Neural cell (in vitro differentiated cells): Measurements from ENCODE around the gene CDC45. TPM values are rescaled to one million over a fixed set of nuclear protein-coding genes. Genes with fewer than 3 reads are reported as not detected.

Source experiments
- H2AFZ ChIP-seq: fragments of 200-600, 300-800 bp; sonication (generic), shearing (Covaris generic); 2 replicates; pipeline ENCODE4 v1.6.0; 2014; ENCODE audit warnings: low read depth, mild to moderate bottlenecking, antibody characterized with exemption, low read length, moderate library complexity
- H3F3A ChIP-seq: fragments of 200-600 bp; shearing (Covaris generic); 2 replicates; pipeline ENCODE4 v1.6.1; 2016; ENCODE audit warnings: mild to moderate bottlenecking, moderate library complexity, mixed read lengths, antibody characterized with exemption, low read length; ENCODE audit not compliant: insufficient read depth, poor library complexity, severe bottlenecking
- H3K27ac ChIP-seq: fragments of 200-600, 300-800 bp; sonication (generic), shearing (Covaris generic); 2 replicates; pipeline ENCODE4 v1.5.1; 2014; ENCODE audit warnings: mild to moderate bottlenecking, low read length, moderate library complexity
- H3K27me3 ChIP-seq: fragments of 300-800, 200-600 bp; sonication (generic), shearing (Covaris generic); 2 replicates; pipeline ENCODE4 v1.6.0; 2014; ENCODE audit warnings: mild to moderate bottlenecking, low read depth, low read length, moderate library complexity; ENCODE audit not compliant: insufficient read depth
- H3K36me3 ChIP-seq: fragments of 300-800, 200-600 bp; sonication (generic), shearing (Covaris generic); 2 replicates; pipeline ENCODE4 v1.5.1; 2014; ENCODE audit warnings: mild to moderate bottlenecking, antibody characterized with exemption, low read length, moderate library complexity; ENCODE audit not compliant: insufficient read depth
- H3K4me2 ChIP-seq: fragments of 300-800, 200-600 bp; sonication (generic), shearing (Covaris generic); 2 replicates; pipeline ENCODE4 v1.6.0; 2014; ENCODE audit warnings: mild to moderate bottlenecking, low read length
- H3K4me3 ChIP-seq: fragments of 300-800, 200-600 bp; sonication (generic), shearing (Covaris generic); 2 replicates; pipeline ENCODE4 v1.5.1; 2014; ENCODE audit warnings: mild to moderate bottlenecking, low read length, moderate library complexity
- H3K79me2 ChIP-seq: fragments of 200-600 bp; shearing (Covaris generic); replicated peaks from 2 replicates; pipeline ENCODE4 v1.6.0; 2014; ENCODE audit warnings: mild to moderate bottlenecking, low read length, moderate library complexity; ENCODE audit not compliant: insufficient read depth
- H3K9ac ChIP-seq: fragments of 300-800, 200-600 bp; sonication (generic), shearing (Covaris generic); 2 replicates; pipeline ENCODE4 v1.6.1; 2016; ENCODE audit warnings: mild to moderate bottlenecking, low read length, mixed read lengths
- H3K9me2 ChIP-seq: fragments of 200-600 bp; shearing (Covaris generic); 2 replicates; pipeline ENCODE4 v1.6.1; 2016; ENCODE audit warnings: mild to moderate bottlenecking, low read length, mixed read lengths; ENCODE audit not compliant: insufficient read depth
- H3K9me3 ChIP-seq: fragments of 200-600, 300-800 bp; sonication (generic), shearing (Covaris generic); 2 replicates; pipeline ENCODE4 v1.6.1; 2016; ENCODE audit warnings: mild to moderate bottlenecking, mixed run types, low read length, moderate library complexity, mixed read lengths
- H4K20me1 ChIP-seq: fragments of 200-600 bp; shearing (Covaris generic); 2 replicates; pipeline ENCODE4 v1.6.1; 2016; ENCODE audit warnings: mild to moderate bottlenecking, mixed run types; ENCODE audit not compliant: insufficient read depth
- CTCF ChIP-seq: fragments of 450-650 bp; IDR thresholded peaks from 2 replicates; pipeline ENCODE4 v1.5.1; 2014; ENCODE audit warnings: antibody characterized with exemption, mild to moderate bottlenecking, moderate library complexity; ENCODE audit not compliant: poor library complexity, severe bottlenecking
- EP300 ChIP-seq: fragments of 450-650 bp; conservative IDR thresholded peaks from 2 replicates; pipeline ENCODE4 v1.6.1; 2014; ENCODE audit warnings: antibody characterized with exemption, mild to moderate bottlenecking, moderate library complexity; ENCODE audit not compliant: poor library complexity, severe bottlenecking
- EZH2 ChIP-seq: fragments of 200-600, 300-800 bp; shearing (Covaris generic), sonication (generic); IDR thresholded peaks from 2 replicates; pipeline ENCODE4 v1.6.1; 2014; ENCODE audit warnings: antibody characterized with exemption, low read length, borderline replicate concordance, mild to moderate bottlenecking; ENCODE audit not compliant: insufficient read depth, poor library complexity, severe bottlenecking
- MXI1 ChIP-seq: fragments of 450-650 bp; conservative IDR thresholded peaks from 2 replicates; pipeline ENCODE4 v1.6.1; 2014; ENCODE audit warnings: antibody characterized with exemption, mild to moderate bottlenecking; ENCODE audit not compliant: poor library complexity, severe bottlenecking
- POLR2AphosphoS5 ChIP-seq: IDR thresholded peaks from 2 replicates; pipeline ENCODE4 v1.6.1; 2012
- RAD21 ChIP-seq: fragments of 450-650 bp; conservative IDR thresholded peaks from 2 replicates; pipeline ENCODE4 v1.6.1; 2014; ENCODE audit warnings: antibody characterized with exemption, mild to moderate bottlenecking, moderate library complexity
- REST ChIP-seq: IDR thresholded peaks from 2 replicates; pipeline ENCODE4 v1.6.1; 2012; ENCODE audit warnings: borderline replicate concordance
- SMC3 ChIP-seq: fragments of 450-650 bp; conservative IDR thresholded peaks from 2 replicates; pipeline ENCODE4 v1.6.1; 2014; ENCODE audit warnings: antibody characterized with exemption, mild to moderate bottlenecking, moderate library complexity; ENCODE audit not compliant: poor library complexity
- TAF1 ChIP-seq: IDR thresholded peaks from 2 replicates; pipeline ENCODE4 v1.6.1; 2012; ENCODE audit warnings: low read depth
- polyA plus RNA-seq: library from polyadenylated mRNA; depleted of rRNA; stranded (reverse); fragments of >200 nt; gene quantifications from 2 replicates; pipeline ENCODE4 v1.2.3, GENCODE V29; 2014

CDC45 gene
- polyA plus RNA-seq, 1 donor from 2014 or later, result 3.2 TPM

- H3K27me3 ChIP-seq, result no peaks in the 10 kb centered on the region
- H3K4me3 ChIP-seq, result no peak overlapping the region
- H4K20me1 ChIP-seq, result no peaks in the 10 kb centered on the region
- no peaks in the 10 kb centered on the region for H3K9me3 ChIP-seq
- H3K27ac ChIP-seq, result no peak overlapping the region
- no peaks in the 10 kb centered on the region for H3F3A ChIP-seq
- H3K36me3 ChIP-seq, result no peaks in the 10 kb centered on the region
- no peaks in the 10 kb centered on the region for H3K9me2 ChIP-seq
- TF ChIP-seq POLR2AphosphoS5 (no peak), EP300 (no peak), RAD21 (no peak), MXI1 (no peak), CTCF (no peak), REST (no peak), TAF1 (no peak), EZH2 (no peak)
- H3K4me2 ChIP-seq, result no peak overlapping the region
- no peaks in the 10 kb centered on the region for H3K79me2 ChIP-seq
- H2AFZ ChIP-seq, result no peak overlapping the region
- no peak overlapping the region for H3K9ac ChIP-seq
Observed at GRCh38 chr22:19499880-19500242, 20.1 kb downstream of the CDC45 start.

GRCh38 chr22:19501897-19502447 is 22.3 kb downstream of the CDC45 start:
- H3K9me3 ChIP-seq, result no peaks in the 10 kb centered on the region
- H3K27ac ChIP-seq, result no peak overlapping the region
- no peaks in the 10 kb centered on the region for H3F3A ChIP-seq
- no peaks in the 10 kb centered on the region for H3K79me2 ChIP-seq
- no peaks in the 10 kb centered on the region for H3K27me3 ChIP-seq
- no peak overlapping the region for H3K9ac ChIP-seq
- no peaks in the 10 kb centered on the region for H3K9me2 ChIP-seq
- no peaks in the 10 kb centered on the region for H3K36me3 ChIP-seq
- no peaks in the 10 kb centered on the region for H4K20me1 ChIP-seq
- no peak overlapping the region for H3K4me3 ChIP-seq
- no peak overlapping the region for H3K4me2 ChIP-seq
- H2AFZ ChIP-seq, result no peak overlapping the region
- TF ChIP-seq RAD21 (no peak), CTCF (no peak), SMC3 (no peak), TAF1 (no peak), EZH2 (no peak), EP300 (no peak), POLR2AphosphoS5 (no peak), MXI1 (no peak), REST (no peak)
